Right atrium auricular region (tissue), 2 donors: Measurements from ENCODE around the gene AMPD1. TPM values are rescaled to one million over a fixed set of nuclear protein-coding genes. Genes with fewer than 3 reads are reported as not detected.

Experiments used
- DNase-seq: peaks from one replicate; pipeline ENCODE4 v3.0.0-alpha.2; 2019; ENCODE audit warnings: low spot score
- H3K27ac ChIP-seq, 2 donors: fragments of 200-600 bp; sonication (generic); 1 replicate in 1 of 2; 2 replicates in 1 of 2; pipeline ENCODE4 v1.5.1; 2016 to 2019
- H3K27me3 ChIP-seq, 2 donors: fragments of 200-600 bp; sonication (generic); one replicate each; pipeline versions ENCODE4 v1.5.1 to v1.6.0; 2017 to 2019
- H3K36me3 ChIP-seq: fragments of 200-600 bp; sonication (generic); one replicate; pipeline ENCODE4 v1.5.1; 2016
- H3K4me1 ChIP-seq, 2 donors: fragments of 200-600 bp; sonication (generic); one replicate each; pipeline versions ENCODE4 v1.5.1 to v1.6.0; 2017 to 2019
- H3K4me3 ChIP-seq, 2 donors: fragments of 200-600 bp; sonication (generic); 1 replicate in 1 of 2; 2 replicates in 1 of 2; pipeline ENCODE4 v1.5.1; 2017 to 2019; ENCODE audit warnings: mild to moderate bottlenecking in 1 of 2, moderate library complexity in 1 of 2
- H3K9me3 ChIP-seq, 2 donors: fragments of 200-600 bp; sonication (generic); one replicate each; pipeline ENCODE4 v1.5.1; 2019
- CTCF ChIP-seq, 2 donors: fragments of 200-600 bp; sonication (generic); IDR thresholded peaks; one replicate each; pipeline ENCODE4 v1.5.1; 2019; ENCODE audit warnings: antibody characterized with exemption in 2 of 2
- total RNA-seq, 2 donors: library from RNA; depleted of rRNA; stranded (reverse); fragments of >200 nt; gene quantifications; one replicate each; pipeline ENCODE4 v1.1.0, GENCODE V29; 2016

The AMPD1 gene
- not detected for total RNA-seq

GRCh38 chr1:114695430-114696058 lies at the start of gene AMPD1:
Gene AMPD1 (minus strand): TSS chr1:114695546. CDS start chr1:114695471, 75 bp downstream.
- no peak for DNase-seq
- no peak for TF ChIP-seq CTCF (IDR thresholded peaks at IDR 0.05)
- no peaks in the 10 kb centered on the region for H3K9me3 ChIP-seq
- H3K4me1 ChIP-seq: no peaks in the 10 kb centered on the region
- no peaks in the 10 kb centered on the region for H3K27me3 ChIP-seq
- no peaks in the 10 kb centered on the region for H3K36me3 ChIP-seq
- no peak within 1 kb of the TSS for H3K27ac ChIP-seq
- no peak within 1 kb of the TSS for H3K4me3 ChIP-seq

- peaks cover 0 to 19% of the 10 kb centered on the region in 2 donors for H3K4me1 ChIP-seq
- no peak overlapping the region for H3K27ac ChIP-seq
- no peak for TF ChIP-seq CTCF (IDR thresholded peaks at IDR 0.05)
- no peak for DNase-seq
- H3K36me3 ChIP-seq: peaks cover 9% of the 10 kb centered on the region
- no peaks in the 10 kb centered on the region for H3K9me3 ChIP-seq
- H3K27me3 ChIP-seq: no peaks in the 10 kb centered on the region
- no peak overlapping the region for H3K4me3 ChIP-seq
Observed at GRCh38 chr1:114741963-114742746, 46.8 kb upstream of the AMPD1 start.

- H3K27me3 ChIP-seq: no peaks in the 10 kb centered on the region
Observed at GRCh38 chr1:114740331-114740730, 45.0 kb upstream of the AMPD1 start.

GRCh38 chr1:114737314-114737849 lies 42.0 kb upstream of the AMPD1 start:
- no peak overlapping the region for H3K4me3 ChIP-seq
- no peak for DNase-seq
- H3K27me3 ChIP-seq: no peaks in the 10 kb centered on the region
- TF ChIP-seq CTCF (IDR thresholded peaks at IDR 0.05): no peak
- H3K4me1 ChIP-seq: peaks cover 0 to 2% of the 10 kb centered on the region in 2 donors
- peaks cover 57% of the 10 kb centered on the region for H3K36me3 ChIP-seq
- no peak overlapping the region for H3K27ac ChIP-seq
- H3K9me3 ChIP-seq: no peaks in the 10 kb centered on the region

More at GRCh38 chr1:114740331-114740730, 45.0 kb upstream of the AMPD1 start:
- no peak for DNase-seq
- TF ChIP-seq CTCF (IDR thresholded peaks at IDR 0.05): no peak
- no peak overlapping the region for H3K4me3 ChIP-seq
- no peak overlapping the region for H3K27ac ChIP-seq
- H3K4me1 ChIP-seq: peaks cover 0 to 7% of the 10 kb centered on the region in 2 donors
- H3K36me3 ChIP-seq: peaks cover 28% of the 10 kb centered on the region
- H3K9me3 ChIP-seq: no peaks in the 10 kb centered on the region

GRCh38 chr1:114735479-114735878 lies 40.1 kb upstream of the AMPD1 start:
- no peaks in the 10 kb centered on the region for H3K9me3 ChIP-seq
- no peak overlapping the region for H3K27ac ChIP-seq
- H3K4me1 ChIP-seq: peaks cover 0 to 3% of the 10 kb centered on the region in 2 donors
- H3K4me3 ChIP-seq: no peak overlapping the region
- H3K36me3 ChIP-seq: peaks cover 76% of the 10 kb centered on the region
- no peaks in the 10 kb centered on the region for H3K27me3 ChIP-seq
- DNase-seq: no peak
- no peak for TF ChIP-seq CTCF (IDR thresholded peaks at IDR 0.05)
